ES-I3 (cell line): ENCODE measurements around the gene CTSA.
A peak's percentile ranks its signal among the peaks of the same experiment; 100 is the strongest.
"Not testable (repeated sequence)": the region's sequence is repeated elsewhere in the genome, so short reads cannot be mapped to it uniquely, and the experiment has no call there.

Experiments
- H3K36me3 ChIP-seq: 2 replicates; pipeline ENCODE4 v1.6.1; 2013; ENCODE audit warnings: mild to moderate bottlenecking, low read length, control low read depth, moderate library complexity; ENCODE audit not compliant: insufficient read depth
- H3K4me1 ChIP-seq: 2 replicates; pipeline ENCODE4 v1.6.1; 2013; ENCODE audit warnings: mild to moderate bottlenecking, control low read depth, low read length; ENCODE audit not compliant: insufficient read depth
- H3K9ac ChIP-seq: 2 replicates; pipeline ENCODE4 v1.6.1; 2013; ENCODE audit warnings: low read depth, mild to moderate bottlenecking, low read length, moderate library complexity
- H3K9me3 ChIP-seq: 2 replicates; pipeline ENCODE4 v1.6.1; 2013; ENCODE audit warnings: mild to moderate bottlenecking, low read length, moderate library complexity; ENCODE audit not compliant: control insufficient read depth, insufficient read depth

The CTSA gene

GRCh38 chr20:45925821-45926506, 34.8 kb downstream of the CTSA start:
- Histone ChIP-seq H3K9ac (no peak overlapping the region), H3K4me1 (no peaks in the 10 kb centered on the region), H3K9me3 (no peaks in the 10 kb centered on the region), H3K36me3 (no peaks in the 10 kb centered on the region)

DNA sequence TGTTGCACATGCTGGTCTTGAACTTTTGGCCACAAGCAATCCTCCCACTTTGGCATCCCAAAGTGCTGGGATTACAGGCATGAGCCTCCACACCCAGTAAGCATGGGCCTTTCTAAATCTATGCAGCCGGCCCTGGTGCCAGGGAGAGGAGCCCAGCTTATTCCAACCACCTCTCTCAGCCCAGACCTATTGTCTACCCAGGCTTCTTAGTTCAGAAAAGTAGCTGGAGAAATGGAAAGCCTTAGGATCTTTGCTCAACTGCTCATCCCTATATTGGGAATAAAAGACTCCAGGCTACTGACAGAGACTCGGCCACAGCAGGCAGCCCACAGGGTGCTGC, 35.6 kb downstream of the CTSA start:
- no peaks in the 10 kb centered on the region for H3K9me3 ChIP-seq
- H3K9ac ChIP-seq, result no peak overlapping the region
- no peaks in the 10 kb centered on the region for H3K4me1 ChIP-seq
- no peaks in the 10 kb centered on the region for H3K36me3 ChIP-seq

DNA sequence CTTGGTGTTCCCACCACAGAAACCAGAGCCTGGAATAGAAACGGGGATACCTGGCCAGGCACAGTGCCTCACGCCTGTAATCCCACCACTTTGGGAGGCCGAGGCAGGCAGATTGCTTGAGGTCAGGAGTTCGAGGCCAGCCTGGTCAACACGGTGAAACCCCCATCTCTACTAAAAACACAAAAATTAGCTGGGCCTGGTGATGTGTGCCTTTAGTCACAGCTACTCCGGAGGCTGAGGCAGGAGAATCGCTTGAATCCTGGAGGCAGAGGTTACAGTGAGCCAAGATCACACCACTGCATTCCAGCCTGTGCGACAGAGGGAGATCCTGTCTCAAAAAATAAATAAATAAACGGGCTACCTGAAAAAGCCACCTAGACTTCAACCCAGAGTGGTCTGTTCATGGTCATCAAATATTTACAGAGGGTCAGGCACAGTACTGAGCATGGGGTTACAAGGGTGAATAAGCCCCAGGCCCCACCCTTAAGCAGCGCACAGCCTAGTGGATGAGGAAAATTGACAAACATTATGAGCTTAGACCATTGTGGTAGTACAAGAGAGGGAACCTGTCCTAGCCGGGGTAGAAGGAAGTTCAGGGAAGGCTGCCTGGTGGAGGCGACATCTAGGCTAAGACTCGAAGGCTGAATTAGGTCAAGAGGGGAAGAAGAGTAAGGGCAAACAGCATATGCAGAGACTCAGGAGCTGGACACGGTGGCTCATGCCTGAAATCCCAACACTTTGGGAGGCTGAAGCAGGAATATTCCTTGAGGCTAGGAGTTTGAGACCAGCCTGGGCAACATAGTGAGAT, 36.1 kb downstream of the CTSA start:
- no peaks in the 10 kb centered on the region for H3K4me1 ChIP-seq
- H3K9ac ChIP-seq, result no peak overlapping the region
- H3K36me3 ChIP-seq, result no peaks in the 10 kb centered on the region
- no peaks in the 10 kb centered on the region for H3K9me3 ChIP-seq

DNA sequence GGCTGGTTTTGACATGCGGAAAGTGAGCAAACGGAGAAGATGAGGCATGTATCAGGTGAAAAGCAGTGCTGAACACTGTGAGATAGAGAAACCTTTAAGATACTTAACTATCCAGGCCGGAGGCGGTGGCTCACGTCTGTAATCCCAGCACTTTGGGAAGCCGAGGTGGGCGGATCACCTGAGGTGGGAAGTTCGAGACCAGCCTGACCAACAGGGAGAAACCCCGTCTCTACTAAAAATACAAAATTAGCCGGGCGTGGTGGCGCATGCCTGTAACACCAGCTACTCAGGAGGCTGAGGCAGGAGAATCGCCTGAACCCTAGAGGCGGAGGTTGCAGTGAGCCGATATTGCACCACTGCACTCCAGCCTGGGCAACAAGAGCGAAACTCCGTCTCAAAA, 40.5 kb downstream of the CTSA start:
- H3K36me3 ChIP-seq, H3K9ac ChIP-seq, H3K4me1 ChIP-seq, H3K9me3 ChIP-seq: not testable (repeated sequence)

DNA sequence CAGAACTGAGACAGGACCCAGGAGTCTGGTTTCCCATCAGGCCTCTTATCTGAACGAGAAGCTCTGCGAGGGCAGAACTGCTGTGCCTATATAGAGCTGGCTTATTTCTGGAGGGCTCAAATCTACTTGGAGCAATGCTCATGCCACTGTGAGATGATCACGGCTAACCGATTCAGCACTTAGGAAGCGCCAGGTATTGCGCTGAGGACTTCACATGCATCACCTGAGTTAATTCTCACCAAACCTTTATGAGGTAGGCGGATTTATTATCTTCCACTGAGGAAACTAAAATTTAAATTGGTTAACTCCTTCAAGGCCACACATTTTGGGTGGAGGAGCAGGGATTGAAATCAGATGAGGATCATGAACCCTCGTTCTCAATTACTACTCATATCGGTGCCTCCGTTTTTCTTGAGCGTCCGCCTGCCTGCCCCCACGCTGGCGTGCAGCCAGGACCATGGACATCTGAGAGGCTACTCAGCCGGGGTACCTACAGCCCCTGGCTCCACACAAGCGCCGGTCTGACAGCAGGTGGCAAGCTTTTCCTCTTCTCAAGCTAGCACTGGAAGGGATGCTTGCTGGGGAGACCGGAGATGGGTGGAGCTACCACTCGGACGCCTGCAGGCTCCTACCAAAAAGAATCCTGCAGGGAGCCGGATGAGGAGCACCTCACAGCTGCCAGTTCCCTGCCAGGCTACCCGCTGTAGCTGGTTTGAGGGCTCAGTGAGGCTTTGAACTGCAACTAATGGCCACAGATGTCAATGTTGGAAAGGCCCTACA, 42.3 kb downstream of the CTSA start:
- H3K9ac ChIP-seq, result peak overlapping the region; percentile 98
- no peaks in the 10 kb centered on the region for H3K9me3 ChIP-seq
- H3K36me3 ChIP-seq, result no peaks in the 10 kb centered on the region
- H3K4me1 ChIP-seq, result peaks cover 15% of the 10 kb centered on the region

DNA sequence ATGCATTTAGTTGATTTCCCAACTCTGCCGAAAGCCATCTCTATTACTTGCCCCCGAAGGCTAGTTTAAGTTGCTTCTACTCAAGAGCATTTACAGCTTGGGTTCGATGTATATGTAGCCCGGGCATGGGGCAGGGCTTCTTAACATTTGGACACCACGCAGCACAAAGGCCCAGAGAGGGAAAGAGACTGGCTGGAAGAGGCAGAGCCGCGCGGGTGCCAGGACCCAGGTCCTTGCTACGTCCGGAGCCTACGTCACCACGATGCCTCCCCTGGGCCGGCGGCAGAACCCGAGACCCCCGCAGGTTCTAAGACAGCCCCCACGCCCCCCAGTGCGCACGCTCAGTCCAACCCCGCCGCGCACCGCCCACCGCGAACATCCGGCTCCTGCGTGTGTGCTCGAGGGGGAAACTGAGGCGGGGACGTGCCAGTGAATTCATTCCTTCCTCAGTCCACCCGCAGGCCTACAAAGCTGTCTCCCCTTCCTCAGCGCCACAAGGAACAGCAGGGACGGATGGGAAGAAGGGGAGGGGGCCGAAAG, 43.0 kb downstream of the CTSA start:
- Histone ChIP-seq H3K4me1 (peaks cover 17% of the 10 kb centered on the region), H3K9me3 (no peaks in the 10 kb centered on the region), H3K9ac (peak overlapping the region; percentile 98), H3K36me3 (no peaks in the 10 kb centered on the region)

GRCh38 chr20:45934586-45935415, 43.7 kb downstream of the CTSA start, which contains the start of gene PCIF1:
TSS of gene PCIF1 (plus strand) at chr20:45934683. CDS start at chr20:45939000, 4,317 bp downstream.
- Histone ChIP-seq H3K36me3 (peaks cover 3% of the 10 kb centered on the region; the same call in 1 of the 2 replicates), H3K4me1 (peaks cover 17% of the 10 kb centered on the region), H3K9ac (peak within 1 kb of the TSS; percentile 98)

GRCh38 chr20:45935416-45936046, 44.4 kb downstream of the CTSA start:
- H3K36me3 ChIP-seq, result peaks cover 9% of the 10 kb centered on the region
- peaks cover 17% of the 10 kb centered on the region for H3K4me1 ChIP-seq
- no peaks in the 10 kb centered on the region for H3K9me3 ChIP-seq
- peak overlapping the region; percentile 81 for H3K9ac ChIP-seq

More at GRCh38 chr20:45934586-45935415, 43.7 kb downstream of the CTSA start, which contains the start of gene PCIF1:
- H3K9me3 ChIP-seq, result no peaks in the 10 kb centered on the region

GRCh38 chr20:45937765-45938164, 46.6 kb downstream of the CTSA start:
- Histone ChIP-seq H3K36me3 (peaks cover 13% of the 10 kb centered on the region), H3K9me3 (no peaks in the 10 kb centered on the region), H3K4me1 (peaks cover 17% of the 10 kb centered on the region), H3K9ac (no peak overlapping the region)

DNA sequence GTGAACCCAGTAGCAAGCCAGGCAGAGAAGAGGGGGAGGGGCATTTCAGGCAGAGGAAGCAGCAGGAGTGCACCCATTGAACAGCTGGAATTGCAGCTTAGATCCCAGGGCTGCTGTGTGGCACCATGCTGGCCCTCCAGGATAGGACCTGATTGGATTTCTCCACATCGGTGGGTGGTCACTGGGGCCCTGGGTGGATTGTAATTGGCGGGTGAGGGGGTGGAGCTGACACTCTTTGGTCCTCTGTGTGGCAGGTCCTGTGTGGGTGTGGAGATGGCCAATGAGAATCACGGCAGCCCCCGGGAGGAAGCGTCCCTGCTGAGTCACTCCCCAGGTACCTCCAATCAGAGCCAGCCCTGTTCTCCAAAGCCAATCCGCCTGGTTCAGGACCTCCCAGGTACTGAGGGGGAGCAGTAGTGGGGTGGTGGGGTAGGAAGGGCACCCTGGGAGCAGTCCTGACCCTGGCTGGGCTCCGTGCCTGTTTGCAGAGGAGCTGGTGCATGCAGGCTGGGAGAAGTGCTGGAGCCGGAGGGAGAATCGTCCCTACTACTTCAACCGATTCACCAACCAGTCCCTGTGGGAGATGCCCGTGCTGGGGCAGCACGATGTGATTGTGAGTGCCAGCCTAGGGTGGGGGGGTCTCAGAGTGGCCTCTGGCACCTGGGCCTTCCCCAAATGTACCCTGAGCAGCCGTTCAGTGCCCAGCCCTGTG, 47.7 kb downstream of the CTSA start:
- H3K9ac ChIP-seq, result no peak overlapping the region

GRCh38 chr20:45940053-45940452, 48.9 kb downstream of the CTSA start:
- peaks cover 33% of the 10 kb centered on the region for H3K36me3 ChIP-seq
- peaks cover 12% of the 10 kb centered on the region for H3K4me1 ChIP-seq
- H3K9me3 ChIP-seq, result no peaks in the 10 kb centered on the region
- no peak overlapping the region for H3K9ac ChIP-seq

More for the DNA sequence above, 47.7 kb downstream of the CTSA start:
- Histone ChIP-seq H3K9me3 (no peaks in the 10 kb centered on the region), H3K4me1 (peaks cover 12% of the 10 kb centered on the region), H3K36me3 (peaks cover 23% of the 10 kb centered on the region)

- Histone ChIP-seq H3K9ac (no peak overlapping the region), H3K36me3 (peaks cover 37% of the 10 kb centered on the region), H3K9me3 (no peaks in the 10 kb centered on the region), H3K4me1 (peaks cover 12% of the 10 kb centered on the region)
These were observed 49.3 kb downstream of the CTSA start for GRCh38 chr20:45940469-45940868.

- H3K9ac ChIP-seq, result no peak overlapping the region
- H3K4me1 ChIP-seq, result peaks cover under 1% of the 10 kb centered on the region; the same call in 1 of the 2 replicates
- H3K36me3 ChIP-seq, result peaks cover 37% of the 10 kb centered on the region
- H3K9me3 ChIP-seq, result no peaks in the 10 kb centered on the region
These were observed 52.5 kb downstream of the CTSA start for GRCh38 chr20:45943613-45944012.
